GM18502 (cell line): ENCODE data around the gene UNC13B.
"Not testable (repeated sequence)": the region's sequence is repeated elsewhere in the genome, so short reads cannot be mapped to it uniquely, and the experiment has no call there.

ENCODE experiments used
- ATAC-seq: cut with Tn5 transposase; IDR thresholded peaks from one replicate; pipeline ENCODE4 v1.9.1; 2021; ENCODE audit warnings: mild to moderate bottlenecking; ENCODE audit not compliant: unreplicated experiment, poor library complexity

UNC13B gene

DNA sequence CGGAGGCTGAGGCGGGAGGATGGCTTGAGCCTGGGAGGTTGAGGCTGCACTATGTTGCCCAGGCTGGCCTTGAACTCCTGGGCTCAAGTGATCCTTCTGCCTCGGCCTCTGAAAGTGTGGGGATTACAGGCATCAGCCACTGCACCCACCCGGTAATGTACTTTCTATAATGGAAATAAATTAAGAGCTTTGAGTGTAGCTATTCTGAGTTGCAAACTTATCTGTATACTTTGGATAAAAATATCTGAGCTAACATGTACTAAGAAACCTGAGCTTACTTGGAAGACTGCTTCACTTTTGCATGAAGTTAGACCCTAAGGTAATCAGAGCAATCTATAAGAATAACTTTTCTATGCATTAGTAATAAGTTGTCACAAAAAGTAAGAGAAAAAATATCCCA, 50.0 kb downstream of the UNC13B start:
- no peak for ATAC-seq

GRCh38 chr9:35220659-35221338, 59.0 kb downstream of the UNC13B start:
- ATAC-seq = no peak

- ATAC-seq = no peak
These were observed 63.9 kb downstream of the UNC13B start for GRCh38 chr9:35225677-35226076.

DNA sequence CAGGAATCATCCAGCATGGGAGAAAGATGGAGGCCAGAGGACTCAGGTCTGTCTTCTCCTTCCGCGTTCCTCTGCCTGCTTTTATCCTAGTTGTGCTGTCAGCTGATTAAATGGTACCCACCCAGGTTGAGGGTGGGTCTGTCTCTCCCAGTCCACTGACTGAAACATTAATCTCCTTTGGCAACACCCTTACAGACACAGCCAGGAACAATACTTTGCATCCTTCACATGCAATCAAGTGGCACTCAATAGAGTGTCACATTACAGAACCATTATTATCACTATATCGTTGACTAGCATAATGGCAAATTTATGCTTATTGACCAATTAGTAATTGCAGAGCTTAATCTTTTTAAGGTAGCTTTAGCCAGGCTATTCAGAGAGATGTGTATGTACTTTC, 64.8 kb downstream of the UNC13B start:
- ATAC-seq = no peak

- ATAC-seq = no peak
These were observed 65.5 kb downstream of the UNC13B start for GRCh38 chr9:35227284-35227683.

DNA sequence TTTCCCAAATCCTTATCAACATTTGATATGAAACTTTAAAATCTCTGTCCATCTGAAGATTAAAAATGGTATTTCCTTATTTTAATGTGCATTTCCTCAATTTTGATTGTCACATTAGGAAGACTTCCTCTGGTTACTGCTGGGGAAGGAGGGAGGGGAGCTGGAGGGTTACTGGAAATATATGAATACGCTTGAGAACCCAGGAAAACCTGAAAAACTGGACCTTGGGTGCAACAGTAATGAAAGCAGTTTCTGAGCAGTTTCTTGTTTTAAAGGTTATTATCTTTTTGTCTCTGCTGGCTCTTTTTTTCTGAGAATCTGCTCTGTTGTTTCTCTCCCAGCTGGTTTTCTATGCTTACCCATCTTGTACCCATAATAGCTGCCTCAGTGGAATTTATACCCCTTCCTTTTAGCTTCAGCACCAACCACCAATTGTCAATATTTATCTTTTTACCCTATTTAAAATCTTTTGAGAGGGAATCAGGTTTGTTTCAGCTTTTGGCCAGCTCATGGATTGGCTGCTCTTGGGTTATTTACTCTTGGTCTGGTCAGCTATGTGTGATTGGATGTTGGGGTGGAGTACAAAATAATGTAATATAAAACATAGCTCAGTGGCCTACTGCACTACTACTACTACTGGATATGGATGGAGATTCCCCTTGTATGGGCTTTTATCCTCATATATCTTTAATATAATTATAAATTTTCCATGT, 67.4 kb downstream of the UNC13B start:
- no peak for ATAC-seq

- ATAC-seq = no peak
These were observed 68.0 kb downstream of the UNC13B start for GRCh38 chr9:35229779-35230143.

DNA sequence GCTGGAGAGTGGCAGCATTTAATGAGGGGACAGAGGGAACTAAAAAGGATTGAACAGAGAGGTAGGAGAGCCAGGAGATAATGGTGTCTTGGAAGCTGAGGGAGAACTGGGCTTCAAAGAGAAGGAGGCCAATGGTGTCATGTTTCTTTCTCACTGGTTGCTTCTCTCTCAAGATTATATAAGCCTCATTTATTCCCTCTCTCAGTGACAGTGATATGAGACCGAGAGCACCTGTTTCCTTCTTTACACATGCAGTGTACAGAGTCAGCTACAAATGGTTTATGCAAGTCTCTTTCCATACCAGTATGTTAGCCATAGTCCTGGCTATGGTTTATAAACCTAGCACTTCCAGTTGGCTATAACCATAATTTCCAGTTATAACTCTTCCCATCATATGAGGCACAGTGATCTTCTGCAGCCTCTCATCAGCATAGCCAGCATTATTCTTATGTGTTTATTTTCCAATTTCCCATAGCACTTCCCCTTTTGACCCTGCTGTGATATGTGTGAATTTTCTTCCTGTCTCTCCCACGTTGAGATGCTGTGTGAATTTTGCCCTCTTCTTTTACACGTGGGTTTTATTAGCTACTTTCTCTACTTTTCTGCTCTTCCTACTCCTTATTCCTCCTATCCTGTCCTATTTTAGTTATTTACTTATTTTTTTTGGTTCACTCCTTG, 71.2 kb downstream of the UNC13B start:
- ATAC-seq = no peak

- ATAC-seq = no peak
These were observed 74.9 kb downstream of the UNC13B start for GRCh38 chr9:35236692-35237091.

GRCh38 chr9:35237311-35237710, 75.5 kb downstream of the UNC13B start:
- no peak for ATAC-seq

GRCh38 chr9:35245945-35246344, 84.1 kb downstream of the UNC13B start:
- not testable (repeated sequence) for ATAC-seq

DNA sequence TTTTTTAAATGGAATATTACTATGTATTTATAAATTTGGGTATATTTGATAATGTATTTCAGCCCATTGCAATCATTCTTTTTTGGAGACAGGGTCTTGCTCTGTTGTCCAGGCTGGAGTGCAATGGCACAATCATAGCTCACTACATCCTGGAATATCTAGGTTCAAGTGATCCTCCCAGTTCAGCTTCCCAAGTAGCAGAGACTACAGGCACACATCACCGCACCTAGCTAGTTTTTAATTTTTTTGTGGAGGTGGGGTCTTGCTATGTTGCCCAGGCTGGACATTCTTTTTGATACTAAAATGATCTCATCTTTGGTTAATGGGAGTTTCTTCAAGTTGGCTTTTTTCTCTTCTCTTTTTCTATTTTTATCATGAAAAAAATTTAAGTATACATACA, 91.3 kb downstream of the UNC13B start:
- ATAC-seq = no peak

DNA sequence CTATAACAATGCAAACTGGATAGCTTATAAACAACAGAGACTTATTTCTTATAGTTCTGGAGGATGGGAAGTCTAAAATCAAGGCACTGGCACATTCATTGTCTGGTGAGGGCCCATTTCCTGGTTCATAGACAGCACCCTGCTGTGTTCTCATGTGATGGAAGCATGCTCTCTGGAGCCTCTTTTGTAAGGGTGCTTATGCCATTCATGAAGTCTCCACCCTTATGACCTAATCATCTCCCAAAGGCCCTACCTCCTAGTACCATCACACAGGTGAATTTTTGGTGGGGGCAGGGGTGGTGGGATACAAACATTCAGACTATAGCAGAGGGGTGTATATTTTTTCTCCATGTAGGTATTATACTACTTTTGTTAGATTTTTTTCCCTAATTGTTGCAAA, 92.4 kb downstream of the UNC13B start:
- ATAC-seq = no peak

GRCh38 chr9:35254984-35255857, 93.4 kb downstream of the UNC13B start:
- ATAC-seq = no peak

DNA sequence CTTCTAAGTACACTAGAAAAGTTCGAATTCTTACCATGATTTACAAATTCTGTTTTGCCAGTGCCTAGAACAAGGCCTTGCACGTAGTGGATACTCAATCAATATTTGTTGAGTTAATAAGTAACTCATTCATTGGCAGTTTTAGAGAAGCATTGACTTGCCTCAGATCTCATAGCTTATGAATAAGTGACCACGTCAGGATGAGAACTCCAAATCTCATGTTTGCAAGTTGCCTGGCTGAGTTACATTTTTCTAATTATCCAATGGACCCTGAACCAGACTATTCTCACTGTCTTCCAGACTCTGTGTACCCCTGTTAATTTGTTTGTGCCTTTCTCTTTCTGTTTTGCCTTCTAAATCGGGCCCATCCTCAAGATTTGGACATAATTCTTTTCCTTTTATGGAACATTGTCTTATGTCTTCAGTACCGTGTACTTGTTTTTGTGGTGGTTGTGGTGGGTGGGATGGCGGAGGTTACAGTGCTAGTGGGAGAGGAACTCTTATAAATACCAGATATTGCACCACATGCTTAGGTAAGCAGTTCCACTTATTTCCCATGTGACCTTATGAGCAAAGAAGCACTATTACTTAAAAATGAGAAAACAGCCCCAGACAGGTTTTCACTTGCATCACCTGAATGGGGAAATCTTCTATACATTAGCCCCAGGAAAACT, 96.3 kb downstream of the UNC13B start:
- ATAC-seq = no peak

- ATAC-seq = no peak
These were observed 97.1 kb downstream of the UNC13B start for GRCh38 chr9:35258660-35259474.

- ATAC-seq = no peak
These were observed 98.4 kb downstream of the UNC13B start for GRCh38 chr9:35260186-35260585.

DNA sequence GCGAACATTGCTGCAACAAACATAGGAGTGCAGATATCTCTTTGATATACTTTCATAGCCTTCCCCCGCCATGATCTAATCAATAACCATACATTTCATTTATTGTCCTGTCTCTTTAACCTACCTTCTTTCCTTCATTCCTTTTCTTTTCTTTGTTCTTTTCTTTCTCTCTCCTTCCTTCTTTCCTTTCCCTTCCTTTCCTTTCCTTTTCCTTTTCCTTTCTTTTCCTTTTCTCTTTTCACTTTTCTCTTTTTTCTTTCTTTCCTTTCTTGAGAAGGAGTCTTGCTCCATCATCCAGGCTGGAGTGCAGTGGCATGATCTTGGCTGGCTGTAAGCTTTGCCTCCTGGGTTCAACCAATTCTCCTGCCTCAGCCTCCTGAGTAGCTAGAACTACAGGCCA, 100.3 kb downstream of the UNC13B start:
- ATAC-seq = no peak

DNA sequence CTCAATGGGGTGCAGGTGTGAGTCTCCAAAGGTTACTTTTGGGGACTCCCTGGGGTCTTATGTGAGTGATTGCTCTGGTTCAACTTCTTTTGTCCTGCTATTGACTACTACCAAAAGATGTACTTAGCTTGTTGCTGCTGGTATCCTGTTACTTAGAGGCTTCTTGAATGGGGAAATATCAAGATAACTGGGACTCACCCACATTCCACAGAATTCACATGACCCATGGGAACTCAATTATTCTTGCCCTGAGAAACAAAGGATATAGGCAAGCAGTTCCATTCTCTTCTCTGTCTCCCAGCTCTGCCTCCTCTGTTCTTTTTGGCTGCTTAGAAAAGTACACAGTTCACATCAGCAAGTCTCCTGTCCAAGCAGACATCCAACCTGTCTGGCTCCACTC, 105.9 kb downstream of the UNC13B start:
- ATAC-seq = no peak
